ENCODE results near the gene RNF43. TPM values are rescaled to one million over a fixed set of nuclear protein-coding genes. Genes with fewer than 3 reads are reported as not detected.

RNF43 gene
- total RNA-seq, 1 donor from 2014 or later = 2.1 TPM

GRCh38 chr17:58383892-58384462 is 33.4 kb downstream of the RNF43 start:
- TF ChIP-seq CTCF (IDR thresholded peaks at IDR 0.05) = no peak
- H3K4me3 Mint-ChIP-seq = no peak overlapping the region
- DNase-seq = no peak
- H3K36me3 Mint-ChIP-seq (ENCODE audit: low read depth) = no peaks in the 10 kb centered on the region
- intact Hi-C loops (cut with micrococcal nuclease) = loop anchor here (2.0 kb wide), 1 partner anchor 15 kb away; no protein-coding TSS in a partner anchor
- no peak overlapping the region for H3K27ac Mint-ChIP-seq
- peaks cover 24% of the 10 kb centered on the region for H3K4me1 Mint-ChIP-seq
- H3K27me3 Mint-ChIP-seq = no peaks in the 10 kb centered on the region
- no peak for ATAC-seq (ENCODE audit: low read depth)
- POLR2A ChIA-PET = interaction anchor here (0.9 to 1.1 kb wide), 2 partner anchors 34 to 52 kb away, joined by 3 read pairs; partner anchors contain the start of gene RNF43
- CTCF ChIA-PET = no interaction called here
- no peaks in the 10 kb centered on the region for H3K9me3 Mint-ChIP-seq

GRCh38 chr17:58382872-58383242 is 34.5 kb downstream of the RNF43 start:
- POLR2A ChIA-PET = interaction anchor here (0.9 to 1.9 kb wide), 4 partner anchors 10 to 55 kb away, joined by 3 to 8 read pairs (median 5); no protein-coding TSS in a partner anchor
- intact Hi-C loops (cut with micrococcal nuclease) = loop anchor here (2.0 kb wide), 1 partner anchor 14 kb away; no protein-coding TSS in a partner anchor
- H3K9me3 Mint-ChIP-seq = no peaks in the 10 kb centered on the region
- H3K36me3 Mint-ChIP-seq (ENCODE audit: low read depth) = no peaks in the 10 kb centered on the region
- H3K4me1 Mint-ChIP-seq = peaks cover 24% of the 10 kb centered on the region
- TF ChIP-seq CTCF (IDR thresholded peaks at IDR 0.05) = no peak
- no peaks in the 10 kb centered on the region for H3K27me3 Mint-ChIP-seq
- no peak for DNase-seq
- no peak for ATAC-seq (ENCODE audit: low read depth)
- H3K27ac Mint-ChIP-seq = peak overlapping the region; percentile 60
- CTCF ChIA-PET = interaction anchor here (1.4 to 1.8 kb wide), 2 partner anchors 66 to 105 kb away, joined by 3 to 6 read pairs; partner anchors contain the start of gene HSF5
- H3K4me3 Mint-ChIP-seq = no peak overlapping the region

- H3K27me3 Mint-ChIP-seq = no peaks in the 10 kb centered on the region
- ATAC-seq (ENCODE audit: low read depth) (peak; percentile 45), DNase-seq (no peak)
- POLR2A ChIA-PET = interaction anchor here (0.7 to 1.9 kb wide), 7 partner anchors 9 to 146 kb away, joined by 3 to 8 read pairs (median 3); partner anchors contain the start of gene RNF43
- no peaks in the 10 kb centered on the region for H3K36me3 Mint-ChIP-seq (ENCODE audit: low read depth)
- CTCF ChIA-PET = interaction anchor here (0.8 to 1.8 kb wide), 3 partner anchors 31 to 106 kb away, joined by 3 to 6 read pairs (median 3); partner anchors contain the start of gene HSF5
- intact Hi-C loops (cut with micrococcal nuclease) = loop anchor here (2.0 kb wide), 1 partner anchor 13 kb away; no protein-coding TSS in a partner anchor
- TF ChIP-seq CTCF (IDR thresholded peaks at IDR 0.05) = no peak
- no peaks in the 10 kb centered on the region for H3K9me3 Mint-ChIP-seq
- H3K4me3 Mint-ChIP-seq = peak overlapping the region; percentile 36
- peaks cover 24% of the 10 kb centered on the region for H3K4me1 Mint-ChIP-seq
- peak overlapping the region; percentile 60 for H3K27ac Mint-ChIP-seq
These were observed 35.0 kb downstream of the RNF43 start for GRCh38 chr17:58382108-58382871.

- no peak for TF ChIP-seq CTCF (IDR thresholded peaks at IDR 0.05)
- POLR2A ChIA-PET = interaction anchor here (0.6 to 1.9 kb wide), 9 partner anchors 8 to 1180 kb away, joined by 3 to 8 read pairs (median 3); partner anchors contain the start of gene RNF43
- DNase-seq (no peak), ATAC-seq (ENCODE audit: low read depth) (no peak)
- CTCF ChIA-PET = interaction anchor here (0.6 to 1.8 kb wide), 4 partner anchors 30 to 1287 kb away, joined by 3 to 6 read pairs (median 3); partner anchors contain the start of gene HSF5
- Mint-ChIP-seq H3K36me3 (ENCODE audit: low read depth) (no peaks in the 10 kb centered on the region), H3K4me1 (peaks cover 25% of the 10 kb centered on the region), H3K9me3 (no peaks in the 10 kb centered on the region), H3K27ac (peak overlapping the region; percentile 60), H3K27me3 (no peaks in the 10 kb centered on the region), H3K4me3 (no peak overlapping the region)
- intact Hi-C loops (cut with micrococcal nuclease) = loop anchor here (2.0 kb wide), 1 partner anchor 13 kb away; no protein-coding TSS in a partner anchor
These were observed 36.0 kb downstream of the RNF43 start for GRCh38 chr17:58381124-58382035.
